Stomach (tissue), 9 donors: ENCODE data around the gene DET1. TPM values are rescaled to one million over a fixed set of nuclear protein-coding genes. Genes with fewer than 3 reads are reported as not detected.
"Not testable (repeated sequence)": the region's sequence is repeated elsewhere in the genome, so short reads cannot be mapped to it uniquely, and the experiment has no call there.

ENCODE experiments used
- DNase-seq, 2 donors: peaks; one replicate each; pipeline versions ENCODE4 v3.0.0 to v3.0.0-alpha.2; 2013 to 2019
- H3K27ac ChIP-seq, 5 donors: fragments of 200-600 bp in 4 of 5; sonication (generic) in 4 of 5; one replicate each; pipeline ENCODE4 v1.5.1; 2013 to 2019; ENCODE audit warnings: mild to moderate bottlenecking in 1 of 5, moderate library complexity in 1 of 5
- H3K27me3 ChIP-seq, 3 donors: fragments of 200-600 bp; sonication (generic); one replicate each; pipeline ENCODE4 v1.5.1; 2017 to 2019; ENCODE audit warnings: mixed run types in 1 of 3
- H3K36me3 ChIP-seq, 4 donors: fragments of 200-600 bp; sonication (generic); 1 replicate in 3 of 4; 2 replicates in 1 of 4; pipeline ENCODE4 v1.5.1; 2016 to 2019
- H3K4me1 ChIP-seq, 4 donors: fragments of 200-600 bp; sonication (generic); one replicate each; pipeline ENCODE4 v1.5.1; 2016 to 2019
- H3K4me3 ChIP-seq, 4 donors: fragments of 200-600 bp; sonication (generic) in 3 of 4; one replicate each; pipeline ENCODE4 v1.5.1; 2016 to 2019; ENCODE audit warnings: mild to moderate bottlenecking in 1 of 4
- H3K9me3 ChIP-seq, 4 donors: fragments of 200-600 bp; sonication (generic); one replicate each; pipeline ENCODE4 v1.5.1; 2016 to 2019
- EP300 ChIP-seq: sonication (generic); formaldehyde crosslinking; IDR thresholded peaks from one replicate; pipeline ENCODE4 v1.6.1; 2017; ENCODE audit warnings: antibody characterized with exemption
- POLR2A ChIP-seq, 4 donors: fragments of 450-650 bp; IDR thresholded peaks; one replicate each; pipeline ENCODE4 v1.6.1; 2016; ENCODE audit warnings: antibody characterized with exemption in 4 of 4, control low read depth in 2 of 4, mild to moderate bottlenecking in 1 of 4, moderate library complexity in 1 of 4
- POLR2AphosphoS5 ChIP-seq, 3 donors: sonication (generic); formaldehyde crosslinking; IDR thresholded peaks; one replicate each; pipeline ENCODE4 v1.6.1; 2016; ENCODE audit warnings: antibody characterized with exemption in 3 of 3
- WGBS, 5 donors: extraction: QIAGEN DNeasy Blood & Tissue Kit in 3 of 5; methylation state at CpG; one replicate each; pipeline versions ENCODE4 v1.1.5 to v1.1.7; 2013 to 2018; 5-methylcytosine and 5-hydroxymethylcytosine counted together
- intact Hi-C: fragments of 100-400 bp; cut with DNase I; formaldehyde crosslinking; loops from one replicate; pipeline ENCODE4 v1.15.1; 2023; ENCODE audit warnings: low total_unique reads
- polyA plus RNA-seq, 3 donors: library from polyadenylated mRNA; stranded (reverse); fragments of 200-250 nt; gene quantifications; one replicate each; pipeline ENCODE4 v1.2.3, GENCODE V29; 2013
- total RNA-seq, 5 donors: library from RNA; depleted of rRNA; stranded (reverse); fragments of >200 nt; gene quantifications; one replicate each; pipeline versions ENCODE4 v1.1.0 to v1.2.3, GENCODE V29; 2014 to 2016
- TF ChIP-seq, protein P1 (sequence below), 7 experiments: fragments of 450-650 bp in 4 of 7; fragments of 200-600 bp in 3 of 7; sonication (generic) in 3 of 7; IDR thresholded peaks; one replicate each; pipeline ENCODE4 v1.5.1; 2016 to 2019; ENCODE audit warnings: antibody characterized with exemption in 7 of 7, control low read depth in 2 of 7, mild to moderate bottlenecking in 1 of 7
- donor health status: healthy with polysubstance abuse.
- donor health status: Bipolar disorder and iron deficiency.
- donor health status: healthy.

The DET1 gene
- total and polyA plus RNA-seq, 8 donors = 2.2 to 11.6 (median 3.1) TPM

DNA sequence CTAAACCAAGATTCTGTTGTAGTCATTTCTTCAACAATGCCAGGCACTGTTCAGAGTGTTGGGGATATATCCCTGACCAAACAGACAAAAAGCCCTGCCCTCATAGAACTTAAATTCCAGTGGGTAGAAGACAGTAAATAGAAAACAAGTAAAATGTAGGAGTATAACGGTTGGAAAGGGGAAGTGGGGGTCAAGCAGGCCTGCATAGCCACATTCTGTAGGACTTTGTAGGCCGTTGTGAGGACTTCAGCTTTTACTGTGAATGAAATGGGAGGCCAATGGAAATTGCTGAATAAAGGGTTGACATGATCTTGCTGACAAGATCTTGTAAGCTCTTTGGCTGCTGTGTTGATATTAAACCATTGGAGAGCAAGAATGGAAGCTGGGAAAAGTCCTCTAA, 77.2 kb downstream of the DET1 start:
- intact Hi-C loops = no loop called here
- H3K9me3 ChIP-seq = no peaks in the 10 kb centered on the region
- peaks cover 14 to 47% (median 43%) of the 10 kb centered on the region in 4 donors for H3K36me3 ChIP-seq
- H3K27me3 ChIP-seq = no peaks in the 10 kb centered on the region
- no peak overlapping the region for H3K27ac ChIP-seq
- 87 to 94% (median 92%) methylated on average over 2 of the region's 2 CpGs for WGBS, 5 donors
- no peak overlapping the region for H3K4me3 ChIP-seq
- TF ChIP-seq POLR2A (IDR thresholded peaks at IDR 0.05) (no peak), EP300 (no peak), POLR2AphosphoS5 (IDR thresholded peaks at IDR 0.05) (no peak)
- TF ChIP-seq, protein P1, sequence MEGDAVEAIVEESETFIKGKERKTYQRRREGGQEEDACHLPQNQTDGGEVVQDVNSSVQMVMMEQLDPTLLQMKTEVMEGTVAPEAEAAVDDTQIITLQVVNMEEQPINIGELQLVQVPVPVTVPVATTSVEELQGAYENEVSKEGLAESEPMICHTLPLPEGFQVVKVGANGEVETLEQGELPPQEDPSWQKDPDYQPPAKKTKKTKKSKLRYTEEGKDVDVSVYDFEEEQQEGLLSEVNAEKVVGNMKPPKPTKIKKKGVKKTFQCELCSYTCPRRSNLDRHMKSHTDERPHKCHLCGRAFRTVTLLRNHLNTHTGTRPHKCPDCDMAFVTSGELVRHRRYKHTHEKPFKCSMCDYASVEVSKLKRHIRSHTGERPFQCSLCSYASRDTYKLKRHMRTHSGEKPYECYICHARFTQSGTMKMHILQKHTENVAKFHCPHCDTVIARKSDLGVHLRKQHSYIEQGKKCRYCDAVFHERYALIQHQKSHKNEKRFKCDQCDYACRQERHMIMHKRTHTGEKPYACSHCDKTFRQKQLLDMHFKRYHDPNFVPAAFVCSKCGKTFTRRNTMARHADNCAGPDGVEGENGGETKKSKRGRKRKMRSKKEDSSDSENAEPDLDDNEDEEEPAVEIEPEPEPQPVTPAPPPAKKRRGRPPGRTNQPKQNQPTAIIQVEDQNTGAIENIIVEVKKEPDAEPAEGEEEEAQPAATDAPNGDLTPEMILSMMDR (IDR thresholded peaks at IDR 0.05) = no peak
- H3K4me1 ChIP-seq = peaks cover 16 to 57% (median 35%) of the 10 kb centered on the region in 4 donors
- no peak for DNase-seq

DNA sequence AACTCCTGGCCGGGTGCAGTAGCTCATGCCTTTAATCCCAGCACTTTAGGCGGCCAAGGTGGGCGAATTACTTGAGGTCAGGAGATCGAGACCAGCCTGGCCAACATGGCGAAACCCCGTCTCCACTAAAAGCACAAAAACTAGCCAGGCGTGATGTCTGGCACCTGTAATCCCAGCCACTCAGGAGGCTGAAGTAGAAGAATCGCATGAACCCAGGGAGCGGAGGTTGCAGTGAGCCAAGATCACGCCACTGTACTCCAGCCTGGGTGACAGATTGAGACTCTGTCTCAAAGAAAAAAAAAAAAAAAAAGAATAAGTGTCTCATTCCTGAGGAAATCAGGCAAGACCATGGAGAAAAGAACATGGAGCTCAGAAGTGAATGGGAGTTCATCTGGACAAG, 77.8 kb downstream of the DET1 start:
- H3K27ac ChIP-seq, H3K9me3 ChIP-seq, H3K27me3 ChIP-seq, DNase-seq, intact Hi-C loops: not testable (repeated sequence)
- peak overlapping the region in 3 of 4 donors; percentile 90 to 95 (median 91) for H3K4me3 ChIP-seq
- H3K4me1 ChIP-seq = peaks cover 16 to 55% (median 35%) of the 10 kb centered on the region in 4 donors
- H3K36me3 ChIP-seq = peaks cover 20 to 47% (median 43%) of the 10 kb centered on the region in 4 donors
- WGBS, 5 donors = 92 to 97% (median 96%) methylated on average over 10 of the region's 10 CpGs

DNA sequence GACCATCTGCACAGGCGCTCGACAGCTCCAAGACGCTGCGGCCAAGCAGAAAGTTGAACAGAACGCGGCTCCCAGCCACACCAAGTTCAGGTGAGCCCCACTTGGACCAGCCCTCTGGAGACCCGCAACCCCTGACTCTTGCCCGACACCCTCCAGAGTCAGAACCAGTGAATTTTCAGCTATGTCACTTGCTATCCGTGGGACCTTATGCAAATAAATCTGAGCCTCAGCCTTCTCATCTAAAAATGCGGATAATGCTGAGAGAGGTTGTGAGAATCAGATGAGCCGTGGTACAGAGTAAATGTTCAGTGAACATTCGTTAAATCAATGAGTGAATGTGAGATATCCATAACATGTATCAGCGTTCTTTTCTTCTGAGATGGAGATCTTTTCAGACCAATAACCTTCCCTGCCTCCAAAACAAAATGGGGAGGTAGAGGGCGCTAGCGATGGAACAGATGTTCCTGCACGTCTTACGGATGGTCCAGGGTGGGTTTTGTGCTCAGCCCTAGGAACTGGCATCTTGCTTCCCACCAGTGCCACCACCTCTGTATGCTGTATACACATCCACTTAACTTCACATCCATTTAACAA, 78.4 kb downstream of the DET1 start:
- no peaks in the 10 kb centered on the region for H3K9me3 ChIP-seq
- 0 to 5% (median 1%) methylated on average over 17 of the region's 17 CpGs for WGBS, 5 donors
- no peaks in the 10 kb centered on the region for H3K27me3 ChIP-seq
- H3K4me1 ChIP-seq = peaks cover 16 to 49% (median 35%) of the 10 kb centered on the region in 4 donors
- H3K27ac ChIP-seq = peak overlapping the region; percentile 80 to 94 (median 91)
- peak in 1 of 2 donors; percentile 32 for DNase-seq
- H3K36me3 ChIP-seq = peaks cover 22 to 47% (median 43%) of the 10 kb centered on the region in 4 donors
- intact Hi-C loops = no loop called here
- peak overlapping the region; percentile 73 to 95 (median 90) for H3K4me3 ChIP-seq
- TF ChIP-seq POLR2A (IDR thresholded peaks at IDR 0.05) (no peak), EP300 (no peak), POLR2AphosphoS5 (IDR thresholded peaks at IDR 0.05) (no peak)
- TF ChIP-seq, protein P1 (IDR thresholded peaks at IDR 0.05) = no peak

- H3K4me1 ChIP-seq = peaks cover 16 to 49% (median 35%) of the 10 kb centered on the region in 4 donors
- H3K9me3 ChIP-seq = no peaks in the 10 kb centered on the region
- intact Hi-C loops = no loop called here
- WGBS, 5 donors = 0 to 1% (median 1%) methylated on average over 28 to 55 of the region's 55 CpGs
- TF ChIP-seq EP300 (no peak), POLR2A (IDR thresholded peaks at IDR 0.05) (no peak), POLR2AphosphoS5 (IDR thresholded peaks at IDR 0.05) (peak; percentile 70 to 84 (median 72))
- TF ChIP-seq, protein P1 (IDR thresholded peaks at IDR 0.05) = peak in 1 of 7 experiments; percentile 34
- H3K27ac ChIP-seq = peak within 1 kb of the TSS; percentile 80 to 94 (median 91)
- peak within 1 kb of the TSS; percentile 73 to 95 (median 90) for H3K4me3 ChIP-seq
- peak; percentile 89 to 96 for DNase-seq
- peaks cover 23 to 47% (median 43%) of the 10 kb centered on the region in 4 donors for H3K36me3 ChIP-seq
- no peaks in the 10 kb centered on the region for H3K27me3 ChIP-seq
Observed at GRCh38 chr15:88467073-88467934, 79.2 kb downstream of the DET1 start, which contains the start of the genes MRPL46 and MRPS11. MRPL46 (minus strand) TSS chr15:88467388; CDS start chr15:88467377, 11 bp downstream. MRPS11 (plus strand) TSS chr15:88467708; CDS start chr15:88467718, 10 bp downstream.
